HG03342 (cell line): ENCODE data around the gene MAX.
A peak's percentile ranks its signal among the peaks of the same experiment; 100 is the strongest.

ENCODE experiments used
- ATAC-seq: cut with Tn5 transposase; IDR thresholded peaks from one replicate; pipeline ENCODE4 v1.9.1; 2021; ENCODE audit warnings: mild to moderate bottlenecking, moderate library complexity; ENCODE audit not compliant: unreplicated experiment

MAX gene, protein sequence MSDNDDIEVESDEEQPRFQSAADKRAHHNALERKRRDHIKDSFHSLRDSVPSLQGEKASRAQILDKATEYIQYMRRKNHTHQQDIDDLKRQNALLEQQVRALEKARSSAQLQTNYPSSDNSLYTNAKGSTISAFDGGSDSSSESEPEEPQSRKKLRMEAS

DNA sequence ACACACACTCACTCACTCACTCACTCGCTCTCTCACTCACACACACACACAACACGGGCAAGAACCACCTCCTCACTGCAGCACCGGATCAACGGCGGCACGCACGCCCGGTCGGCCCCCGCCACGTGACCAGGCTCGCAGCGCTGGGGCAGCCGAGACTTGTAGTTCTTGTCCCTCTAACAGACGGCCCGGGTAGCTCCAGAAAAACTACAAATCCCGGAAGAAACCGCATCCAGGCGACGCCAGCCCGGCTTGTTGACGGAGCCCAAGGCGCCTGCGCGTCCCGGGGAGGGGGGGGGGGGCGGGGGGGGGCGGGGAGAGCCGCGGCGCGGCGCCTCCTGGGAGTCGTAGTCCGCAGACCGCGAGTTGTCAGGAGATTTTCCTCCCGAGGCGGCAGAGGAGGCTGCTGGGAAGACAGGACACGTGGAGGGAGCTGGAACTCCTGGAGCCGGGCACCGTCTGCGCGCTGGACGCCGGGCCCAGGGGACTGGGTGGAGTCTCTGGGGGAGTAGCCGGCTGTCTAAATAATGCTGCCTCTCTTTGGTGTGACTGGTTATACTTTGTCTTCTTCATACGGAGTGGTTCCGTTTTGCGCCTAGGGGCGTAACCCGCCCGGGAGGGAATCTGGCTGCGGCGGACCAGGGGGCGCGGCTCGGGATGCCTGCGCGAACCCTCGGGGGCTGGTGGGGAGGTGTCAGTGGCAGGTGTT is at the start of gene MAX:
MAX (minus strand) TSS at position 77 of the 709 bp plus-strand sequence. CDS start 178 bp downstream, outside the sequence.
- peak; percentile 82 for ATAC-seq

DNA sequence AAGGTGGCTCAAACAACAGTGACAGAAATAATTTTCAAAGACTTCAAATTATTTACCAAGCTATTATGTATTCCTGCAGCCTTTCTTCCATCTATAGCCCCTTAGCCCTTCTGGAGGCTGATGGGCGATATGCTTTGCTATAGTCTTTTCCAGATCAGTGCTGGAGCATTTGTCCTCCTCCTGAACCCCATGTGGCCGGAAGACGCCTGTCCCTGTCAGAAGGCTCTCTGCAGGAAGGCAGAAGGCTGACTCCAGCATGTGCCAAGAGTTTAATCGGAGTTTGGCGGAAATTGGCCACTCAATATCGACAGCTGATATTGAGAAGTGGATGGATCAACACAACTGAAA is 49.3 kb upstream of the MAX start:
- no peak for ATAC-seq

DNA sequence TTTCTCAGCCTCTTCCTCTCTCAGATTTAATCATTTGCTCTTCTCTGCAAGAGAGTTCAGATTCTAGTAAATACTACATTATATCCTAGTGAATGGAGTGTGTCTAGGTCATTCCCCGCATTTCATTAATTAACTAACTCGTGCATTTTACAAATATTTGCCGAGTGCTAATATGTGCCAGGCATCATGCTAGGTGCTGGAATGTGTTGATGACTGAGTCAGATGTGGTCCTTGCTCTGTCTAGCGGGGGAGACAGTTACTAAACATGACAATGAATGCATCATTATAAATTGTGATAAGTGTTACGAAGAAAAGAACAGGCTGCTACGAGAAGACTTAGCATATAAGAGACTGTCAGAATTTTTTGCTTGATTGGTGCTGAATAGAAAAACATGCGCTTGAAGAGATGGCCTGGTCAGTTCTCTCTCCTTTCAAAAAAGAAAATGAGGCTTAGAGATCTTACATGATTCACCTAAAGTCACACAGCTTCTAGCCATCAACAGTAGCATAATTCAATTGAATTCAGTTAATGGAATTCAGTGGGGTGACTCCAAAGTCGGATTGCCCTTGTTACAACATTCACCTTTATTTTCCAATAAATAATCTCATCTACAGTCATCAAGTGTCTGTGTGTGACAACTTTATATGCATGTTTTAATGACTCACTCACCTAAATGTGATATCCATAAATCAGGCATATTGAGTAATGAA is 48.7 kb upstream of the MAX start:
- no peak for ATAC-seq

DNA sequence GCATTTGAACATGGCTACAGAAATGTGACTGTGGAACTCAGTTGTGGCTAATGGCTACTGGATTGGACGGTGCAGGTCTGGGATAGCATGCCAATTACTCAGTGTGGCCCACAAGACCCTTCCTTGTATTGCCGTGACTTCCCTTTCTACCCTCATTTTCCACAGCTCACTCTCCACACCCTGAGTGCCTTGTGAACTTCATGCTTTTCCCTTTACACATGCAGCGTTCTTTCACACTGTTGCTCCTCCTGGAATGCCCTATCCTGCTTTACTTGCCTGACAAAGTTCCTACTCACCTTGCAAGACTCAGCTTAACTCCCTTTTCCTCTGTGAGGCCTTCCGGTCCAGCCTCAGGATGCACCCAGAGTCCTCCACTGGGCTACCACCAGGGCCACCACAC is 46.8 kb upstream of the MAX start:
- no peak for ATAC-seq

DNA sequence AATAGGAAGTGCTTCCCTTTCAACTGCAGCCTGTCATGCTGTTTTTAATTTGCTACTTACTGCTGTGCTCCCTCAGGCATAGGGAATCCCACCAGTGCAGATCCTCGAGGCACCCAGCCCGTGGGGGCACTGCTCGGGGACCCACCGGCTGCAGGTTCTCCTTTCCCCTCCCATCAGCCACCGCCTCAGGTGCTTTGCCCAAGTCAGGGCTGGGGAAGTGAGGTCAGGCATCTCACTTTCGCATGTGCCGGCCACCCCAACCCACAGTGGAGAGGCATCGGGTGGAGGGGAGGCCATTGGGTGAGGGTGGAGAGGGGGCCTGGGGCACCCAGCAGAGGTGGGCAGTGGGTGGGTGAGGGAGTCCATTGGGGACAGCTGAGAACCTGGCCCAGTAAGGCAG is 41.9 kb upstream of the MAX start:
- no peak for ATAC-seq

DNA sequence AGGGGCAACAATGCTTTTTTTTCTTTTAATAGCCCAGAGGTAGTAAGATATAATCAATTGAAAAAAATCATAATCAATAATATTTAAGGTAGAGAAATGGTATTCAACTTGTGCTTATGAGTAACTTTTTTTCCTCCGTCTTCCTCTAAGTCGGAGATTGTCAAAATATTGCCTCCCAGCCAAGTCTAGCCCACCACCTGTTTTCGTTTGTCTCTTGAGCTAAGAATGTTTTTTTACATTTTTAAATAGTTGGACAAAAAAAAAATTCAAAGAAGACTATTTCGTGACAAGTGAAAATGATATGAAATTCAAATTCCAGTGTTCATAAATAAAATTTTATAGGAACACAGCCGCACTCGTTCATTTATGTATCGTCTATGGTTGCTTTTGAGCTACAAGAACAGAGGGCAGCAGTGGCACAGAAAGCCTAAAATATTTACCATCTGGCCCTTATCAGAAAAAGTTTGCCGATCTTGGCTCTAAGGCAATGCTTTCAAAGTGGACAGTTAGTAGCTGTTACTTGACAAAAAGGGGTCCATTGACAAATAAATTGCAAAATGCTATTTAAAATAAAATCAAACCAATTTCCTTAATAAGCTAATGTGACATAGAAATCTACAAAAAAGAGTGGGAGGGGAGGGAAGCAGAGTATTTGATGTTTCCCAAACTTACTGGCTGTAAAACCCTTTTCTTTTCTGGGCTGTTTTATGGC is 40.8 kb upstream of the MAX start:
- no peak for ATAC-seq

DNA sequence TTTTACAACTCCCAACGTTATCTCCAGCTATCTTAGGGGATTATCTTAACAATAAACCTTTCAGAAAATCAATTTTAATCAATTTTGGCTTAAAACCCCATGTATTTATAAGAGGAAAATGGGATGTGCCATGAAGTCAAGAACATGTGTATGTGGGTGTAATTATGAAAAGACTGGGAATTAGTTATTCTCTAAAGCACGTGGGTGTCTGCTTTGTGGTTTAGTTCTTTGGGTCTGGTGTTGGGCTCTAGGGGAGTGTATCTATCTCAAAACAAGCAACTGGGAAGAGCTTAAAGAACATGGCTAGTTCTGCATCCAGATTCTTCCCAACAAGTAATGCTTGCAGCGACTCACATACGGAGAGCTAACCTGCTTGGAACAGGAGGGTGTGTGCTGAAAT is 40.1 kb upstream of the MAX start:
- no peak for ATAC-seq

DNA sequence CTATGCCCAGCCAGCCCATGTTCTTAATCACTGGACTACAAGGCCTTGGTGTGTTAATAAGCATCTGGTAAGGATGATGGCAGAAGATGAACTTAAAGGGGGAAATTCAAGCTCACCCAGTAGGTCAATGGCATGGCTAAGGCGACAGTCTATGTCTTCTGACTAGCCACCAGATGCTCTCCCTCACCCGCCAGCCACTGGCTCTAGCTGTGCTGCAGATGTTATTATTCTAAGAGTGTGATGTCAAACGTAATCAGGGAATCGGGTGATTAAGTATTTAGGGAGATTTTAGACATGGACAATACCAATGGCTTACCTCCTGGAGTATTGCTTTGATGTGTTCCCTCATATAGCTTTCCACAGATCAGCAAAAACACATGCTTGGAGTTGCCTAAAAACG is 39.2 kb upstream of the MAX start:
- ATAC-seq = no peak

DNA sequence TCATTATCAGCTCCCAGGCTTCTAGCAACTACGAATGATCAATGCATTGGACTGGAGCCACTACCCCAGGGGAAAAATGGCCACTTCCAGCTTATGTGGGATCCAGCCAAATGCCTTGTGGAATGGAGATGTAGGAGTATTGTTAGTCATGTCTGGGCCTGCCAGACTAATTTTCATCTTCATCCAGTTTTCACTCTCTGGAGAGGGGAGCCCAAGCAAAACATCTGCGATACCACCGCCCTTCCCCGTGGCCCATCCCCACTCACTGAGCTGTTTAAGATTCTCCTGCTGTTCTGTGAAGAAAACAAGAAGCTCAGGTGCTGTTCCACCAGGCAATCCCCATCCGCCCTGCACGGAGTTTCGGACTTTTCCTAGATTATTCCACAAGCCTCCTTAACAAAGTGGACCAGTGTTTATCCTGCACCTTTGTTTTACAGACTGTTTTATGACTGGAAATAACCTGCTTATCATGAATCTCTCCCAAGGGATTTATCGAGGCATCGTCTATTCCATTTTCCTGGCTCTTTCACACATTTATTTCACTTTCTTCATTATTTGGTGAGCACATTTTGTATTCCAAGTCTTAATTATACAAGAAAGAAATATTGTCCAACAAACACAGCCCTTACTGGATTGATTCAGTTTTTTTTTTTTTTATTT is 35.5 kb upstream of the MAX start:
- ATAC-seq = no peak

DNA sequence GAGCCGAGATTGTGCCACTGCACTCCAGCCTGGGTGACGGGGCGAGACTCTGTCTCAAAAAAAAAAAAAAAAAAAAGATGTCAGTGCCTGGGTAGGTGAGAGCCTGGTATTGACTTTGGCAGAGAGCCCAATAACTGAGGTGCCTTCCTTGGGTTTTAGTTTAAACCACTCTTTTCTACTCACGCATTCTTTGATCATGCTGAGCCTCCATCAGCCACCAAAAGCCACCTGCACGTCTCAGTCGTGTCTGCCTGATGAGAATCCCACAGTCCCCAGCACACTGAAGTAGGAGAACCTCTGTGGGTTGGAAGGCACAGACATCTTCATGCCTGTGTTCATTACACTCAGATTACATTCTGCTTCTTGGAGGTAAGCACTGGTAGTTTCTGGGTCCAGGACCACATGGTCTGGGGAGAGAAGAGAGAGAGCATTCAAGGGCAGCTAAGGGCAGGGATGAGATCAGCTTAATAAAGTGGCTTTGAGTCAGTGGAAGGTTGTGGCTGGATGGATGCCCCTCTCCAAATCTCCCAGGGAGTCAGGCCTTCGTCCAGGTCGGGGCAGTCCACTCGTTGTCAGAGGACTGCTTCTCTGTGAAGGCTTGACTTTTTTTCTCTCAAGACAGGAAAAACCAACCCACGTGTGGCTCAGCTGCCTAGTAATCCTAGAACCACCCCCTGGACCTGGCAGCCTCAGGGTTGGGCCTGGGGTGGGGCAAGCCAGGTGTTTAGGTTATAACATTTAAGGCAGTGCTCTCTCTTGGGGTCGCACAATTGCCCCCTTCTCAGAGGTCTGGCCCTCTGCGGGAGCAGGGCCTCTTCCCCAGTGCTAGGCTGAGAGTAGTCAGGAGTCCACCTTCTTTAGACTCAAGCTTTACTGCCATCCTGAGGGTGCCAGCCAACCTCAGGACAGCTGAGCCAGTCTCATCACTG is 32.6 kb upstream of the MAX start:
- no peak for ATAC-seq

DNA sequence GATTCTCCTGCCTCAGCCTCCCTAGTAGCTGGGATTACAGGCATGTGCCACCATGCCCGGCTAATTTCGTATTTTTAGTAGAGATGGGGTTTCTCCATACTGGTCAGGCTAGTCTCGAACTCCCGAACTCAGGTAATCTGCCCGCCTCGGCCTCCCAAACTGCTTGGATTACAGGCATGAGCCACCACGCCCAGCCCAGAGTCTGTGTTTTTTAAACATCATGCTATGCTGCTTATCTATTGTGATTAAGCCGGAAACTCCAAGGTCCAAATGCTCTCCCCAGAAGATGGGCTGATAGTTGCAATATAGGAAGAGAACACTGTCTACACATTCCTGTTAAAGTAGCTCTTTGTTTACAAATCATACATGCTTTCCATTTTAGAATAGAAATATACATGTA is 30.5 kb upstream of the MAX start:
- ATAC-seq = no peak

DNA sequence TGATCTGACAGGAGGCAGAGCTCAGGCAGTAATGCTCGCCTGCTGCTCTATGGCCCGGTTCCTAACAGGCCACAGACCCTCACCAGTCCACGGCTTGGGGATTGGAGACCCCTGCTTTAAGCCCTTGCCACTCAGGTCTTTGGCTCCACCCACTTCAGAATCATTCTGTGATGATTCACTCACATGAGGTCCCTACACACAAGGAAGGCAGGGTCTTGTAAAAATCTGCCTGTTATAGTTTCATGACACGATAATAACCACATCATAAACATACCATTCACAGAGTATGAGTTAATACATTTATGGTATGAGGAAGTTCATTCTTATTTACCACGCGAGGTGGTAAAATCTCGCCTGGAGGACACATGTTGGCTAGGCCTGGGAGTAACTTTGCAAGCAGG is 29.0 kb upstream of the MAX start:
- ATAC-seq = no peak

DNA sequence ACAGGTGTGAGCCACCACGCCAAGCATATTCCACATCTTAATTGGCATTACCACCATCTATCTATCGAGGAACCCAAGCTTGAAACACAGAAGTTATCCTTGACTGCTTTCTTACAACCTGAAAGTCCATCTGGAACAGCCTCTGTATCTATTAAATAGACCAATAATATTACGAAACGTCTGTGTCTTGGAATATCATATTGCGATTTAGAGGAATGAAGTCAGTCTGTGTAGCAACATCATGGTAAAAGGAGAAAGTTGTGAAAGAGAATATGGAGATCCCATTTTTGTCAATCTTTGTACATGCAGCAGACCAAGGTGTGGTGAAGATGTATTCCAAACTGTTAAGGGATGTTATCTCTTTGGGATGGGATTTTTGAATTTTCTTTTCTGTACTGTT is 25.8 kb upstream of the MAX start:
- ATAC-seq = no peak

DNA sequence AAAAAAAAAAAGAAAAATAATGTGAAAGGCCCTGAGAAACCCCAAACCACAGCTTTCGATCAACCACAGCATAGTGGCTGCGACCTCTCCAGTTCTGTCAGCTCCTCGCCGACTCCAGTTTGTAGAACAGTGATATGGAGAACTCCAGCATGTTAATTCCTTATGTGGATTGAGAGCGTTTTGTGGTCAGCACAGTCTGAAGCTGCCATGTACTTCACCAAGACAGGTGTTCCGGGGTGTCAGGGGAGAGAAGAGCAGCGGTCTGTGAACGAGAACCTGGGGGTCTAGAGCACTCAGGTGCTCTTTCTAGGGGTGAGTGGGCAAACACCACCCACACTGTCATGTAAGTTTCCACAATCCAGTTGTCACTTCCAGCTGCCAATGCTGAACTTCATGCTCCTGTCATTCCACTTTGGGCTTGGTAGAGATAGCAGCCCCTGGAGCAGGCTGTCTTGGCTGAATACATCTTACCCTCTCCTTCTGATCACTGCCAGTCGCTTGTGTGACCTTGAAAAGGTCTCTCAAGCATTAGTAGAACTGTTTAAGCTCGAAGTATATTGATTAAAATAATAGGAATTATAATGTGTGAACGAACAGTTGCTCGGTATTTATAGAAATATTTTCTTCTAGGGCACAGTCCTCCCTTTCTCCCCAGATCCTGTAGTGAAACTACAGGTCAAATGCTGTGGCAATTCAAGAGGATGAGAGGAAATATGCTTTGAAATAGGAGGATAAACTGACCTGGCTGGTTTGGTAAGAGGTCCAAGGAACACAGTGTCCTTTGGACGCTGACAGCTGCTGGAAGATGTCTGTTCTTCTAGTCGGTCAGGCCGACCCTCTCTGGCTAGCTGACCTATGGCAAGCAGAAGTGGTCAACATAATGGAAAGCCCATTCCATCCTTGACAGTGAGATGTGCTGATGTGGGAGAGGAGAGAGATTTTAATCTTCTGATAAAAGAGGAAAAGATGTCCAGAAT is 15.7 kb upstream of the MAX start:
- ATAC-seq = no peak

DNA sequence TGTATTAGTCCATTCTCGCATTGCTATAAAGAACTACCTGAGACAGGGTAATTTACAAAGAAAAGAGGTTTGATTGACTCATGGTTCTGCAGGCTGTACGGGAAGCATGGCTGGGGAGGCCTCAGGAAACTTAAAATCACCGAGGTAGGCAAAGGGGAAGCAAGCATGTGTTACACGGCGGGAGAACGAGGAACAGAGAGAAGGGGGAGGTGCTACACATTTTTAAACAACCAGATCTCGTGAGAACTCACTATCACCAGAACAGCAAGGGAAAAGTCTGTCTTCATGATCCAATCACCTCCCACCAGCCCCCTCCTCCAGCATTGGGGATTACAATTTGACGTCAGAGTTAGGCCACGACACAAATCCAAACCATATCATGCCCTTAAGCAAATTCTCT is 13.3 kb upstream of the MAX start:
- no peak for ATAC-seq

DNA sequence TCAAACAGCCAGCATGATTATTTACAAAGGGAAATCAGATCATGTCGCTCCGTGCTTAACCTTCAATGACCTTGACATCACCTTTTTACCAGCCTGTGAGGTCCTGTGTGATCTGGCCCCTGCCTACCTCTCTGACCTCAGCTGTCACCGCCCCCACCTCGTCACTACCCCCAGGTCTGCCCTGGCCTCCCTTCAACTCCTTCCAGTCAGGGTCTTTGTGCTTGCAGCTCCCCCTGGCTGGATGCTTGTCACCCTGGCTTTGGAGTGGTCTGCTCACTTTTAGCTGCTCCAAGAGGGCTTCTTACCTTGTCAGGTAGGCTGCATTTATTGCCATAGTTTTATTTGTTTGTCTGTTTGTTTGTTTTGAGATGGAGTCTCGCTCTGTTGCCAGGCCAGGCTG is 8.2 kb upstream of the MAX start:
- no peak for ATAC-seq

DNA sequence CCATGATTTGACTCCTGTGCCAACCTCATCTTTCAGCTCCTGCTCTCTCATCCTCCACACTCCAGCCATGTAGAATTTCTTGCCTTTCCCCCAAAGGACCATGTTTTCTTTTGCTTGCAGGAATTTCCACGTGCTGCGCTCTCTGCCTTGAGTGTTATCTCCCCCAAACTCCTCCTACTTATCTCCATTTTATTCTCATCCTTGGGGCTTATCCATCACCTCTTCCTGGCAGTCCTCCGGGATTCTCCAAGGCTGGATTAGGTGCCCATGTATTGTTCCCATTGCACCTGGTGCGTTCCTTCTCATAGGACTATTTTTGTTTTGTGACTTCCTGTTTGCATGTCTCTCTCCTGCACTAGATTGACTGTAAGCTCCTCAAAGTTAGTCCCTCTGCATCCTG is 7.0 kb upstream of the MAX start:
- no peak for ATAC-seq

DNA sequence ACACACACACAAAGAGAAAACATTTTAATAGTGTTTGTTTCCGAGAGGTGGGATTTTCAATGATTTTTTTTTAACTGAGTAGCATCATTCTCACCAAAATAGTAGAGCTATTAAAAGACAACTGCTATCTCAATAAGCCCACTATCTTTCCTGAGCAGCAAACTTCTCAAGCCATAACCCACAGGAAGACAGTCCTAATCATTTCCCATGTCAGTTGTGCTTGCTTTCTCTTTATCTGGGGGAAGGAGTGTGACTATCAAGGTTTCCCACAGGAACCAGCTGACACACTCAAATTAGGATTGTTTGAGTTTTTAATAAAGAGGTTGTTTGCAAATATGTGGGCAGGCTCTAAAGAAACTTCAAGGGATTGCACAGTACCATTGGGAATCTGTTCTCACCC is 4.9 kb upstream of the MAX start:
- no peak for ATAC-seq

DNA sequence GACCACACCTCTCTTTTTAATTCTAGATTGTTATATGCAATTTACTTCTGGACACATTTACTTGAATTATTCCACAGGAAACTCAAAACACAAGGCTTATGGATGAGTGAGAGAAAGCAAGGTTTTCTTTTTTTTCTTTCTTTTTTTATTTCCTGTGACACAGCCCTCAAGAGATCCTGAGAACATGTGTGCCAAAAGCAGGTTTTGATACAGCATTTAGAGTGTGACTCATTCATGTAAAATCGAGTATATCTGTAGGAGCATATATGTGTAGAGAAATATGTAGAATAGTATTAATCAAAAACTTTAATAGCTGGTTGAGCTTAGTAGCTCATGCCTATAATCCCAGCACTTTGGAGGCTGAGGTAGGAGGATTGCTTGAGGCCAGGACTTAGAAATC is 4.4 kb upstream of the MAX start:
- no peak for ATAC-seq
